ENCODE measurements around the gene ANKFN1. TPM values are rescaled to one million over a fixed set of nuclear protein-coding genes. Genes with fewer than 3 reads are reported as not detected.

Gene ANKFN1
- total RNA-seq, 1 experiment from 2014 or later = not detected

DNA sequence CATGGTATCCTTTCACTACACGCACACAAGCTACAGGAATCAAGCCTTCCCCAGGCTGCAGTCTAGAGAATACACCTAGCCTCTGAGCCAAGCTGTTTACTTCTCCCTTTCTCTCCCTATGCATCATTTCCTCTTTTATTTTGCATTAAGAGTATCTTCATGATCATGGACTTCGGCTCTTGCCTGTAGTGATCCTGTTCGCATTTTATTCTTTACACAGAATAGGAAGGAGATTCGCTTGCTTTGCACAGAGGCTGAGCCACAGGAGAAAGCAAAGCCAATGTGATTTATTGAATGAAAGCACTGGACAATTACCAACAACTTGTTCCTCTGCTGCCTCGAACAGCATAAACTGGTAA is 172.7 kb downstream of the ANKFN1 start:
- no peak overlapping the region for H3K4me2 ChIP-seq (ENCODE audit: insufficient read depth, insufficient read length, low read length)
- no peak overlapping the region for H2BK15ac ChIP-seq (ENCODE audit: low read depth, low read length)
- H4K5ac ChIP-seq (ENCODE audit: insufficient read length, low read depth, low read length) = no peak overlapping the region
- H3T11ph ChIP-seq (ENCODE audit: low read length) = no peak overlapping the region
- no peaks in the 10 kb centered on the region for H3K4me1 ChIP-seq (ENCODE audit: insufficient read depth, low read length)
- H3K4ac ChIP-seq (ENCODE audit: low read depth, low read length) = no peak overlapping the region
- no peaks in the 10 kb centered on the region for H4K20me1 ChIP-seq (ENCODE audit: control insufficient read depth, insufficient read depth, insufficient read length)
- no peak overlapping the region for H4K8ac ChIP-seq (replicated peaks; ENCODE audit: insufficient read length, low read depth, low read length)
- H3K27ac ChIP-seq (ENCODE audit: insufficient read length, low read depth, low read length) = no peak overlapping the region
- no peak overlapping the region for H2AFZ ChIP-seq (ENCODE audit: low read length)
- Mint-ChIP-seq H3K27me3 (ENCODE audit: low read depth) (peaks cover 2% of the 10 kb centered on the region), H3K9me3 (no peaks in the 10 kb centered on the region), H3K27ac (no peak overlapping the region), H3K4me3 (no peak overlapping the region), H3K36me3 (ENCODE audit: insufficient read depth in 1 of 3, low read depth in 3 of 3) (no peaks in the 10 kb centered on the region), H3K4me1 (peaks cover 17 to 20% of the 10 kb centered on the region in 2 experiments)
- H3K23ac ChIP-seq (ENCODE audit: insufficient read length, low read depth, low read length) = no peak overlapping the region
- H3K9me3 ChIP-seq (ENCODE audit: control insufficient read depth, low read depth, low read length) = no peaks in the 10 kb centered on the region
- H3K79me2 ChIP-seq (ENCODE audit: insufficient read depth, low read length) = no peaks in the 10 kb centered on the region
- no peaks in the 10 kb centered on the region for H3K79me1 ChIP-seq (ENCODE audit: insufficient read depth, low read depth, low read length, poor library complexity, severe bottlenecking)
- H2BK12ac ChIP-seq (ENCODE audit: insufficient read length, low read depth, low read length) = no peak overlapping the region
- no peak for DNase-seq
- no peak overlapping the region for H4K91ac ChIP-seq (ENCODE audit: insufficient read length, low read depth, low read length)
- H2BK5ac ChIP-seq (ENCODE audit: insufficient read length, low read length) = no peak overlapping the region
- H3K9ac ChIP-seq (ENCODE audit: extremely low read depth, insufficient read length, low read length) = no peak overlapping the region
- no peak overlapping the region for H2BK120ac ChIP-seq (ENCODE audit: low read depth, low read length, poor library complexity, severe bottlenecking)
- H3K27me3 ChIP-seq (ENCODE audit: insufficient read depth, low read length) = no peaks in the 10 kb centered on the region
- H2BK20ac ChIP-seq (ENCODE audit: low read depth, low read length, poor library complexity, severe bottlenecking) = no peak overlapping the region
- no peak overlapping the region for H3K18ac ChIP-seq (ENCODE audit: insufficient read length, low read depth, low read length)
- TF ChIP-seq, protein P1, sequence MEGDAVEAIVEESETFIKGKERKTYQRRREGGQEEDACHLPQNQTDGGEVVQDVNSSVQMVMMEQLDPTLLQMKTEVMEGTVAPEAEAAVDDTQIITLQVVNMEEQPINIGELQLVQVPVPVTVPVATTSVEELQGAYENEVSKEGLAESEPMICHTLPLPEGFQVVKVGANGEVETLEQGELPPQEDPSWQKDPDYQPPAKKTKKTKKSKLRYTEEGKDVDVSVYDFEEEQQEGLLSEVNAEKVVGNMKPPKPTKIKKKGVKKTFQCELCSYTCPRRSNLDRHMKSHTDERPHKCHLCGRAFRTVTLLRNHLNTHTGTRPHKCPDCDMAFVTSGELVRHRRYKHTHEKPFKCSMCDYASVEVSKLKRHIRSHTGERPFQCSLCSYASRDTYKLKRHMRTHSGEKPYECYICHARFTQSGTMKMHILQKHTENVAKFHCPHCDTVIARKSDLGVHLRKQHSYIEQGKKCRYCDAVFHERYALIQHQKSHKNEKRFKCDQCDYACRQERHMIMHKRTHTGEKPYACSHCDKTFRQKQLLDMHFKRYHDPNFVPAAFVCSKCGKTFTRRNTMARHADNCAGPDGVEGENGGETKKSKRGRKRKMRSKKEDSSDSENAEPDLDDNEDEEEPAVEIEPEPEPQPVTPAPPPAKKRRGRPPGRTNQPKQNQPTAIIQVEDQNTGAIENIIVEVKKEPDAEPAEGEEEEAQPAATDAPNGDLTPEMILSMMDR (conservative IDR thresholded peaks at IDR 0.05) = no peak
- H3K56ac ChIP-seq (ENCODE audit: insufficient read length, low read depth, low read length) = no peak overlapping the region
- no peak overlapping the region for H2AK5ac ChIP-seq (ENCODE audit: insufficient read length, low read length)
- no peak overlapping the region for H3K14ac ChIP-seq (ENCODE audit: insufficient read depth, low read length)
- H3K23me2 ChIP-seq (ENCODE audit: insufficient read length, low read depth, low read length, poor library complexity, severe bottlenecking) = no peaks in the 10 kb centered on the region
- no CpG with 5 or more reads among the region's 5 CpGs for WGBS (ENCODE audit: extremely low coverage, insufficient read length, low lambda C conversion rate)
